NCI-H2227 (cell line): ENCODE results near the gene ADAM12.

Experiments used
- DNase-seq: peaks from one replicate; lab custom pipeline; 2025; ENCODE audit not compliant: unreplicated experiment; lab: John Stamatoyannopoulos, UW

Gene ADAM12

DNA sequence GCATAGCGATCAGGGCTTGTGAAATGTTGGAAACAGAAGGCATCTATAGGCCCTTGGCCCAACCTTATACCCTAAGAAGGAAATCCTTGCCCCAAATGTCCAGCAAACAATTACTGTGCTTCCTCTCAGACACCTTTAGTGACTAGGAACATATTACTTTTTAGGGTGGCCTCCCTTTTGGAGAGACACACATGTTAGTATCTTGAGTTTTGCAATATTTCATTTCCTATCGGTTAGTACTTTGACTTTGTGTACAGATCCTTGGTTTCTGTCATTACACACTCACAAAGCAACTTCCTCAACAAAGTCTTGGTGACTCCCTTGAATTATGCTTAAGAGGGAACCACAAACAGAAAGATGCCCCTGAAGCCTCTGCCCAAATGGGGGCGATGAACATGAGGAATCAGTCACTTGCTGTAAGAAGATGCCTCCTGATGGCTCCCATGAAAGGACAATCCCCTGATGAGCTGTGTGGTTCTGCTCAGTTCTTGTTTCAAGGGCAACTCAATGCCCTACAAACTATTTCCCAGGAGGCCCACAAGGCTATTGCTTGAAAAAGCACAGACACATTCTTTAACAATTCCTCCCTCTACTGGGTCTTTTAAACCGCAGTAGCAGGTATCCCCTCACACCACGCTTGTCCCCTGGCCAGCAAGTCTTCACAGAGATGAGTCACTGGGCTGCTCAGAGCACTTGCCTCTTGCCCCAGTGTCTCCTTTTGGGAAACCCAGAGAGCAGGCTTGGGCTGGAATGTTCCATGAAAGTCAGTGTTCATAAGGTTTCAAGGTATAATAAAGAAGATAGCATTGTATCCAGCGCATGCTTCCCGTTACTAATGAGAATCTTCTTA lies 295.7 kb downstream of the ADAM12 start:
- DNase-seq = no peak

GRCh38 chr10:126090911-126091728 lies 297.2 kb downstream of the ADAM12 start:
- DNase-seq = no peak

DNA sequence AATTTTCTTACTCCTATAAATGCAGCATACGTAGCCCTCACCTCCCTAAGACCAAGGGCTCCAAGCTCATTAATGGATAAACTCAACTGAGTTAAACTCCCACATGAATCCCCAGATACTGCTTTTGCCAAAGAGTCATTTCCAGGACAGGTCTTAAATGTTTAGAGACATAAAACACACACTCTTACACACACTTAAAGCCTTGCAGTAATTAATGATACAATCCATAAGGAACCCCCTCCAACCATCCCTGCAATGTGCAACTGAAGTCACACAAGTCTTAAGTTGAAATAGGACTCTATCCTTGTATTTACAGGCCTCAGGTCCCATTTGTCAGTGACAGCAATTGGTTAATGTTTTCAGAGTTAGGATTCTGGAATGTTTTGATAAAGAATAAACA lies 297.8 kb downstream of the ADAM12 start:
- no peak for DNase-seq

DNA sequence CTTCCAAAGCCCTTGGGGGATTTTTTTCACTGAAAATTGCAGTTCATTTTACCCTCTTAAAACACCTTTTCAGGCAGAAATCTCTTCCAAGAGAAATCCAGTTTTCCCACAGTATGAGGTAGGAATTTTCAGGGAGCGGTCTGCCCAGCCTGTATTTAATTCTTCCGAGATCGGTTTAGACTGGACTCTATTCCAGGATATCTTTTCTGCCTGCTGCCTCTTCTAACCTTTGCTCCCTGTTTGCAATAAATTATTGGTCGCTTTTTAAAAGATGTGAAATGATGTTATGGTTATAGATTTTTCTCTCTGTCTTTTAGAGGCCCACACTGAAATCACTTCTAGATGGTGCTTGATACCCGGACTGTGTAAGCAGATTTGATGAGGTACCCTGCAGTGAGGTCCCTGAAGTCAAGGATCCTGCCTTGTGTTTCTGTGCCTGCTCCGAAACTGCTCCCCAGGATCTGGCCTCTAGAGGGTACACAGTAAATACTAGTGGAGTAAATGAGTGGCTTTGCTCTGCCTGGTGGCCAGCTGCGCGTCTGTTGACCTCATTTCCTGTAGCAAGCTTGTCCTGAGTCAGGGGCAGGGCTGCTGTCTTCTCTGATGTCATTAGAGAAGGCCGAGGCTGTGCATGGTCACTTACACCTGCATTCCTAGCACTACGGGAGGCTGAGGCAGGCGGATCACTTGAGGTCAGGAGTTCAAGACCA lies 300.3 kb downstream of the ADAM12 start:
- no peak for DNase-seq

DNA sequence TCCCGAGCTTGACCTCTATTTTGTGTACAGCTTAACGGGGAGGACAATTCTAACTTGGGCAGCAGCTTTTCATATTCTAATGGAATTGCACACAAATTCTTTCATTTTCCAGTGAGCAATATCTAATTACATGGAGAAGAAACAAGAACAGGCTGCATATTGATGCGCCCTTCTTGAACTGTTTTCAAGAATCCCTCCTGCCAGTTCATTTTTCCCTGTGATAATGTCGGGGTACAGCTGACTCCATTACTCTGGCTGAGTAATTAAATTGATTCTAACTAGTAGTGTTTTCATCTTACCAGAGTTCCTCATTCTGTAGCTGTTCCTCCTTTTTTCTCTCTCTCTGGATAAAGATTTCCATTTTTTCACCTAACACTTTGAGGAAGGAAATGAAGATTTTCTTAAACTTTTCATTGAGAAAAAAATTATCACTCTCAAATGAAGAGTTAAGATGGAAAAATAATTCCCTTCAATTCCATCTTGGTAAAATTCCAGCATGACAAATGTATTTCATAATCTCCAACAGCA lies 301.1 kb downstream of the ADAM12 start:
- DNase-seq = no peak

GRCh38 chr10:126085806-126086205 lies 302.5 kb downstream of the ADAM12 start:
- DNase-seq = no peak

DNA sequence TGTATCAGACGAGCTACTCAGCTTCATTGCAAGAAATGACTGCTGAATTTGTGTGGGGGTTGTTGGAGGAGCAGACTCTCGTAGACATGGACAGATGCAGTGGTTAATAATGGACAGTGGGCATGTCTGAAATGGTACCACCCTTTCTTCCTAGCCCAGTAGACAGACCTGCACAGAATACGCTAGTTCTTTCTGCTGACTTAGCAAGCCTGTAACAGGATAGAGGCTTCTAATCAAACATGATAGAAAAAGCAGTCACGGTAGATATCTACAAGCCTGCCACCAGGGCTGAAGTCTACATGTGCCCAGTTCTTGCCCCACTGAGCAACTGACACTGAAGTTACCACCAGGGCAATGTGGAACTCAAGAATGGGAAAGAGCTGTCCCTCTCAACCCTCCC lies 303.9 kb downstream of the ADAM12 start:
- no peak for DNase-seq

DNA sequence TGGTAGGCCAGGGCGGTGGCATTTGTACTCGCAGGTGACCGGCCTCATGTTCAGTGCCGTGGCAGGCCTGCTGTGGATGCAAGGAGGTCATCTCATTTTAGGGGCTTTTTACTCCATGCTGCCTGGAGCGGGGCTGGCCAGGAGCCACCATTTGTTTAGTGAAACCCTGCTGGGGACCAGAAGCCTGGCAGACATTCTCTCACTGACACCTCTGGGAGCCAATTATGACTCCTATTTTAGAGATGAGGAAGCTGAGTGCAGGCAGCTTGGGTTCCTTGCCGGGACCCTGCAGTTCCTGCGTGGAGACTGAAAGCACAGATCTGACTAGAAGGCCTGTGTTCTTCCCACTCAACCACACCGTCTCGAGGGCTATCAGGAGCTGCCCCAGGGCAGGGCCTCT lies 305.3 kb downstream of the ADAM12 start:
- no peak for DNase-seq

DNA sequence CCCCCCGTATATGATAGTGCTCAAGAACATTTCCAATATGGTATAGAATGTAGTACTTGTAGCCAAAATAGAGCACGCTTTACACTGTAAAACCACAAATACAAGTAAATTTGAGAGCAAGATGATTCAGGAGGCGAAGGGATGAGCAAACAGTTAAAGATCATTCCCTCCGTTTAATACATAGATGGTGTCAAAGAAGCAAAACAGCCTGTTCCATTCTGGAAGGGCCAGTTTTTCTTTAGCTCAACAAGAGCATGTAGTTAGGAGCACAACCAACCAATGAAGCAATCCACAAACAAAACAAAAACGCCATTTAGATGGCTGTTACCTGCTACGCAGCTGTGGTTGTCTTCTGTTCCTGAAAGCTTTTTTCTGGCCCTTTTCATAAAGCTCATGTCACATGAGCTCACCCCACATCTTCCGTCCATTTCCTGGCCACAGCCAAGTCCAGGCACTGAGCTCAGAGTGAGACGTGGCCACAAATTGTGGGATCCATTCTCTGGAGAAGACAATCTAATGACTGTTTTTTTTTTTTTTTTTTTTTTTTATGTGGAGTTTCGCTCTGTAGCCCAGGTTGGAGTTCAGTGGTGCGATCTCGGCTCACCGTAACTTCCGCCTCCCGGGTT lies 306.3 kb downstream of the ADAM12 start:
- DNase-seq = no peak

GRCh38 chr10:126080879-126081411 lies 307.3 kb downstream of the ADAM12 start:
- no peak for DNase-seq

GRCh38 chr10:126080291-126080825 lies 307.9 kb downstream of the ADAM12 start:
- DNase-seq = no peak

DNA sequence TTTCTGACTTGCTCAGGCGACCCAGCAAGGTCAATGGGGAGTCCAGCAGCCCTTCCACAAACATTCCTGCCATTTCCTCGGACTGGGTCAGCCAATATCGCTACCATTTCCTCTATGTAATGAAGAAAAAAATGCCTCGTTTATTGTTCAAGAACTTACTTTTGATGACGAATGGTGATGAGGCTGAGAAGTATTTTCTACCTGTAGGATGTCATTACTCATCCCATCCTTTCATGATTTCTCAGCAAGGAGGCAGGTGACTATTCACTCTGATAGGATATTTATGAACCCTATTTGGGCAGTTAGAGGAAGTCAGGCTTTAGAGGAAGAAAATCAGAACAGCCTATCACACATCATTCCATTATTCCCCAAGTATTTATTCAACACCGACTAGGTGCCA lies 313.3 kb downstream of the ADAM12 start:
- no peak for DNase-seq

DNA sequence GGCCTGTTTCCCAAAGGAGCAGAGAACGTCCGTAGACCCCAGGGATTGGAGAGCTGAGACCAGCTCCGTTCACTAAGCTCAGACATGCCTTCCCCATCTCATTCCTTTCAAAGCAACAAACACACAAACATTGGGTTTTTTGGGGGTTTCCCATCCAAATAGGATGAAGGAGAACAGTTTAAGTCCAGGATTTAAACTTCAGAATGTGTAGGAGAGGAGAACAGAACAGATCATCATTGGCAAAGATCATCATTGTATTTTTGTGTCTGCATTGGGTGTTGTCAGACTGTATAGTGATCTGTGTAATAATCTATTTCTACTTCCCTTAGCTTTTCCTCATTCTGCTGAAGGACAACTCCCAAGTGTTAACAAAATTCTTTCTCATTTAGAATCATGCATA lies 314.0 kb downstream of the ADAM12 start:
- DNase-seq = no peak

- DNase-seq = no peak
These were observed 314.7 kb downstream of the ADAM12 start for GRCh38 chr10:126073606-126074005.

GRCh38 chr10:126072622-126073021 lies 315.7 kb downstream of the ADAM12 start:
- DNase-seq = no peak

DNA sequence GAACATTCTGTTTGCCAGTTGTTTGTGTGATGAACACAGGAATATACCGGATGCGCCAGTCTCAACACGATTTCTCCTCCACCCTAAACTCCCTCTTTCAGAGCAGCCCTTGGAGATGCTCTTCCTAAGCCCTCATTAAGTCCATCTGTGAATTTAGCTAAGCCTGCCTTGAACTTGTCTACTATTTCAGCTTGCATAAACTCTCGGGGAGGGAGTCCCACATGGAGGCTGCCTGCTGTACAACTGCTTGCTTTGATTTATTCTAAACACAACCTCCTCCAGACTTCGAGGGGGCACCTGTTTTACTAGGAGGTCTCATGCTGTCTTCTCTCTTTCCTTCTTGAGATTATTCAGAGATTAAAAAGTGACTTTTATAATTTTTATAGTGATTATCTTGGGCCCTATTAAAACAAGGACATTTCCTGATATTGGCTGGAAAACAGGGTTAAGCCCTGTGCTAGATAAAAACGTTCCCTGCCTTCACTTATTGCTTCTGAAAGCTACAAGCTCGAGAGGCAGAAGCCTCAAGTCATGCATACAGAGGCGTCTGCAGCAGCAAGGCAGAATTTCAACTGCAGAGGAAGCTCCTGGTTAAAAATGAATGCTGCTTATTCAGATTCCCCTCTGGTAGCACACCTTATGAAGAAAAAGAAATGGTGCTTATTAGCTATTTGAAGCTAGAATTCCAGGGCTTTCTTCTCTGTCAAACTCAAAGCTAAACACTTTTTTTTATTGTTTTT lies 317.6 kb downstream of the ADAM12 start:
- no peak for DNase-seq

DNA sequence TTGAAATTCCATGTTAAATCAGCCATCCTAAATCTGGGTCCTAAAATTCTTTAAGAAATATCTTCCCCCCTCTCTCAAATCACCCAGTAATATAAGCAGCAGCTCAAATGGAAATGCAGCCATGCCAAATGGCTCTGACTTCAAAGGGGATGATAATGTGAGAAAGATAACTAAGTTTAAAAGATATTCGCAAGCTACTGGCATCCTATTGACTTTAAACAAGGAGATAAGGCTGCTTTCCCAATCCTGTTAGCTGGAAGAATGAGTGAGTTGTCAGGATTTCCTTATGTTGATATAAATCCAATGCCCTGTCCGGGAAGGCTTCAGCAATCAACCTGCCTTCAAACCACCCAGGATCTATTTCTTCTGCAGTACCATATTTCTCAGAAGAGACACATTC lies 320.0 kb downstream of the ADAM12 start:
- DNase-seq = no peak

DNA sequence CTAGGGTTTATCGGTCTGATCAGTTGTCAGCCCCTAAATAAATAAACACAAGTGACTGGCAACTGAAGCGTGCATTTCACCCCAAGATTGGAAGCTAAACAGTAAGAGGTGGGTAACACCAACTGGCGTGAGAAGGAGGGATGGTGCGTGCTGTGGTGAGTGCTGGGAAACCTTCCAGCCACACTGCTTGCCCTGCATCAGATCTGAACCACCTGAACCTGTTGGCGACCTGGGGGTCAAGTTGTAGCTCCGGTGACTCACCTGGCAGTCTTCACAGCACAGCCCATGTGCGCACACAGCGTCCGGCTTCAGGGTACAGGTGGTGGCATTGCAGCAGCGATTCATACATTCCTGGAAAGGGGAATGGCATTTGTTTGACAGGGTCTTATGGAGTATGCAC lies 321.8 kb downstream of the ADAM12 start:
- no peak for DNase-seq

- DNase-seq = no peak
These were observed 322.4 kb downstream of the ADAM12 start for GRCh38 chr10:126065751-126066377.
